ENCODE results near the gene NCF2.
"Not testable (repeated sequence)": the region's sequence is repeated elsewhere in the genome, so short reads cannot be mapped to it uniquely, and the experiment has no call there.

The NCF2 gene

GRCh38 chr1:183626236-183626635, 36.0 kb upstream of the NCF2 start:
- not testable (repeated sequence) for H3K14ac ChIP-seq (ENCODE audit: low read length); H2AFZ ChIP-seq (ENCODE audit: insufficient read depth, low read length, poor library complexity); H3K27ac ChIP-seq (ENCODE audit: low read depth, low read length); H3K18ac ChIP-seq (ENCODE audit: low read length); DNase-seq; H3K9me3 ChIP-seq (ENCODE audit: insufficient read depth, low read depth, low read length); H2BK12ac ChIP-seq (ENCODE audit: low read length); H3K4ac ChIP-seq (ENCODE audit: low read depth, low read length); H4K91ac ChIP-seq (ENCODE audit: low read depth, low read length); H4K8ac ChIP-seq (ENCODE audit: low read depth, low read length); H3K9ac ChIP-seq (ENCODE audit: low read length); H3K79me1 ChIP-seq (ENCODE audit: low read length); H2BK120ac ChIP-seq (ENCODE audit: insufficient read depth, low read length, poor library complexity); H3K4me3 ChIP-seq (ENCODE audit: low read depth, low read length); H3K4me1 ChIP-seq (ENCODE audit: control insufficient read depth in 1 of 2, insufficient read depth in 2 of 2, low read length in 2 of 2); H4K12ac ChIP-seq (ENCODE audit: low read depth, low read length); H3K27me3 ChIP-seq (ENCODE audit: insufficient read depth, low read length); H3K79me2 ChIP-seq (ENCODE audit: control insufficient read depth, insufficient read depth, low read length, poor library complexity); H2BK5ac ChIP-seq (ENCODE audit: low read depth, low read length, poor library complexity); H2AK5ac ChIP-seq (ENCODE audit: low read length); H3K23ac ChIP-seq (ENCODE audit: low read length); H3K4me2 ChIP-seq (ENCODE audit: low read length)
- no CpG with 5 or more reads among the region's 3 CpGs for WGBS (ENCODE audit: extremely low coverage, insufficient coverage, insufficient read length)
- H3K36me3 ChIP-seq (ENCODE audit: control insufficient read depth in 1 of 2, insufficient read depth in 2 of 2, low read length in 2 of 2) = peaks cover 4 to 14% of the 10 kb centered on the region in 2 experiments

- no peak overlapping the region for H3K4me2 ChIP-seq (ENCODE audit: low read length)
- H3K4ac ChIP-seq (ENCODE audit: low read depth, low read length) = no peak overlapping the region
- no CpG with 5 or more reads among the region's 10 CpGs for WGBS (ENCODE audit: extremely low coverage, insufficient coverage, insufficient read length)
These were observed 32.9 kb upstream of the NCF2 start for GRCh38 chr1:183622884-183623785.

DNA sequence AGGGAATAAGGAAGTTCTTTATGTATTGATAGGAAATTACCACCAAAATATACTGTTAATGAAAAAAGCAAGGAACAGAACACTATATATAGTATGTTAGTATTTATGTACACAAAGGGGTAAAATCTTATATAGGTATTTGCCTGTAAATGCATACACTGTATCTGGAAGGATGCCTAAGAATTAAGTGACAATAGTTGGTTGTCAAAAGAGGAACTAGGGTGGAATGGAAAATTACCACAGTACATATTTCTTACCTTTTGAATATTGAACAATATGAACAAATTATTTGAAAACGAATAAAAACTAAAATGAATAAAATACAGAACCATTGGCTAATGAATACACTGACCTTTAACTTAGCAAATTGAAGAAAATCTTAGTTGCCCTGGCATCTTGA, 31.8 kb upstream of the NCF2 start:
- H3K27me3 ChIP-seq (ENCODE audit: insufficient read depth, low read length) = no peaks in the 10 kb centered on the region
- no peaks in the 10 kb centered on the region for H3K4me1 ChIP-seq (ENCODE audit: control insufficient read depth in 1 of 2, insufficient read depth in 2 of 2, low read length in 2 of 2)
- H3K79me2 ChIP-seq (ENCODE audit: control insufficient read depth, insufficient read depth, low read length, poor library complexity) = no peaks in the 10 kb centered on the region
- no peak overlapping the region for H3K9ac ChIP-seq (ENCODE audit: low read length)
- no peak overlapping the region for H3K18ac ChIP-seq (ENCODE audit: low read length)
- no peak overlapping the region for H3K4me3 ChIP-seq (ENCODE audit: low read depth, low read length)
- no peak overlapping the region for H3K23ac ChIP-seq (ENCODE audit: low read length)
- no peak overlapping the region for H2AK5ac ChIP-seq (ENCODE audit: low read length)
- DNase-seq = no peak
- no peak overlapping the region for H3K4ac ChIP-seq (ENCODE audit: low read depth, low read length)
- H4K8ac ChIP-seq (ENCODE audit: low read depth, low read length) = no peak overlapping the region
- H3K4me2 ChIP-seq (ENCODE audit: low read length) = no peak overlapping the region
- H2AFZ ChIP-seq (ENCODE audit: insufficient read depth, low read length, poor library complexity) = no peak overlapping the region
- peaks cover 2% of the 10 kb centered on the region in 2 experiments for H3K36me3 ChIP-seq (ENCODE audit: control insufficient read depth in 1 of 2, insufficient read depth in 2 of 2, low read length in 2 of 2)
- no peak overlapping the region for H2BK120ac ChIP-seq (ENCODE audit: insufficient read depth, low read length, poor library complexity)
- H3K27ac ChIP-seq (ENCODE audit: low read depth, low read length) = no peak overlapping the region
- H3K14ac ChIP-seq (ENCODE audit: low read length) = no peak overlapping the region
- H3K9me3 ChIP-seq (ENCODE audit: insufficient read depth, low read depth, low read length) = no peaks in the 10 kb centered on the region
- no peaks in the 10 kb centered on the region for H3K79me1 ChIP-seq (ENCODE audit: low read length)
- no peak overlapping the region for H2BK5ac ChIP-seq (ENCODE audit: low read depth, low read length, poor library complexity)
- no peak overlapping the region for H2BK12ac ChIP-seq (ENCODE audit: low read length)
- no peak overlapping the region for H4K91ac ChIP-seq (ENCODE audit: low read depth, low read length)
- no peak overlapping the region for H4K12ac ChIP-seq (ENCODE audit: low read depth, low read length)
- no CpG with 5 or more reads among the region's 1 CpG for WGBS (ENCODE audit: extremely low coverage, insufficient coverage, insufficient read length)

More at GRCh38 chr1:183622884-183623785, 32.9 kb upstream of the NCF2 start:
- H2BK5ac ChIP-seq (ENCODE audit: low read depth, low read length, poor library complexity) = no peak overlapping the region
- no peaks in the 10 kb centered on the region for H3K79me2 ChIP-seq (ENCODE audit: control insufficient read depth, insufficient read depth, low read length, poor library complexity)
- H3K79me1 ChIP-seq (ENCODE audit: low read length) = no peaks in the 10 kb centered on the region
- no peaks in the 10 kb centered on the region for H3K27me3 ChIP-seq (ENCODE audit: insufficient read depth, low read length)
- no peak overlapping the region for H3K4me3 ChIP-seq (ENCODE audit: low read depth, low read length)
- H4K8ac ChIP-seq (ENCODE audit: low read depth, low read length) = no peak overlapping the region
- H3K4me1 ChIP-seq (ENCODE audit: control insufficient read depth in 1 of 2, insufficient read depth in 2 of 2, low read length in 2 of 2) = no peaks in the 10 kb centered on the region
- H2AK5ac ChIP-seq (ENCODE audit: low read length) = no peak overlapping the region
- H2BK12ac ChIP-seq (ENCODE audit: low read length) = no peak overlapping the region
- peaks cover 4 to 5% of the 10 kb centered on the region in 2 experiments for H3K36me3 ChIP-seq (ENCODE audit: control insufficient read depth in 1 of 2, insufficient read depth in 2 of 2, low read length in 2 of 2)
- DNase-seq = peak; percentile 59 to 70
- H3K9me3 ChIP-seq (ENCODE audit: insufficient read depth, low read depth, low read length) = no peaks in the 10 kb centered on the region
- no peak overlapping the region for H3K14ac ChIP-seq (ENCODE audit: low read length)
- no peak overlapping the region for H3K9ac ChIP-seq (ENCODE audit: low read length)
- no peak overlapping the region for H3K23ac ChIP-seq (ENCODE audit: low read length)
- no peak overlapping the region for H3K18ac ChIP-seq (ENCODE audit: low read length)
- H2BK120ac ChIP-seq (ENCODE audit: insufficient read depth, low read length, poor library complexity) = no peak overlapping the region
- H4K91ac ChIP-seq (ENCODE audit: low read depth, low read length) = no peak overlapping the region
- H4K12ac ChIP-seq (ENCODE audit: low read depth, low read length) = no peak overlapping the region
- no peak overlapping the region for H3K27ac ChIP-seq (ENCODE audit: low read depth, low read length)
- H2AFZ ChIP-seq (ENCODE audit: insufficient read depth, low read length, poor library complexity) = no peak overlapping the region

DNA sequence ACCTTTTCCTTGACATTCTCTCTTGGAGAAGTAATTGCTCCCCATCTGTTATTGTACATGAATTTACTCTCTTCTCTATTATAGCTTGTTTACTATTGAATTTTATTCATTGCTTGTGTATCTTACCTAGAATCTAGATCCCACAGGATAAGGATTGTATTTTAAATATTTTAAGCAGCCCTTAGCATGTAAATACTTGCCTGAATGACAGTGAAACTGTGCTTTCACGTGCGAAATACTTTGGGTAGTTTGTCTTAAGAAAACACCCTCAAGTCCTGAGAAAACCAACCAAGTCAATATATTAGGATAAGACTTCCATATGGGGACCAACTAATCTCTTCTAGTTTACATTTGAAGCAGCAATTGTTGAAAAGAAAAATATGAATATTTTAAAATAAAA, 30.1 kb upstream of the NCF2 start:
- Histone ChIP-seq H3K27me3 (ENCODE audit: insufficient read depth, low read length) (no peaks in the 10 kb centered on the region), H3K4me1 (ENCODE audit: control insufficient read depth in 1 of 2, insufficient read depth in 2 of 2, low read length in 2 of 2) (no peaks in the 10 kb centered on the region), H4K12ac (ENCODE audit: low read depth, low read length) (no peak overlapping the region), H4K91ac (ENCODE audit: low read depth, low read length) (no peak overlapping the region), H2AK5ac (ENCODE audit: low read length) (no peak overlapping the region), H3K36me3 (ENCODE audit: control insufficient read depth in 1 of 2, insufficient read depth in 2 of 2, low read length in 2 of 2) (peaks cover 0 to under 1% of the 10 kb centered on the region in 2 experiments), H3K9me3 (ENCODE audit: insufficient read depth, low read depth, low read length) (no peaks in the 10 kb centered on the region), H2BK5ac (ENCODE audit: low read depth, low read length, poor library complexity) (no peak overlapping the region), H2BK12ac (ENCODE audit: low read length) (no peak overlapping the region), H2BK120ac (ENCODE audit: insufficient read depth, low read length, poor library complexity) (no peak overlapping the region), H2AFZ (ENCODE audit: insufficient read depth, low read length, poor library complexity) (no peak overlapping the region), H3K4me3 (ENCODE audit: low read depth, low read length) (no peak overlapping the region), H3K18ac (ENCODE audit: low read length) (no peak overlapping the region), H3K14ac (ENCODE audit: low read length) (no peak overlapping the region), H3K79me1 (ENCODE audit: low read length) (no peaks in the 10 kb centered on the region), H3K9ac (ENCODE audit: low read length) (no peak overlapping the region), H3K27ac (ENCODE audit: low read depth, low read length) (no peak overlapping the region), H4K8ac (ENCODE audit: low read depth, low read length) (no peak overlapping the region), H3K79me2 (ENCODE audit: control insufficient read depth, insufficient read depth, low read length, poor library complexity) (no peaks in the 10 kb centered on the region), H3K4ac (ENCODE audit: low read depth, low read length) (no peak overlapping the region), H3K4me2 (ENCODE audit: low read length) (no peak overlapping the region), H3K23ac (ENCODE audit: low read length) (no peak overlapping the region)
- no CpG with 5 or more reads among the region's 2 CpGs for WGBS (ENCODE audit: extremely low coverage, insufficient coverage, insufficient read length)
- peak in 1 of 2 donors; percentile 79 for DNase-seq

Data from trophoblast cell (in vitro differentiated cells and primary cell).